Mucosa of stomach (tissue), 1 donor: ENCODE results near the gene MILR1.
A peak's percentile ranks its signal among the peaks of the same experiment; 100 is the strongest.

Experiments
- H3K27me3 ChIP-seq: one replicate; pipeline ENCODE4 v1.7.0; 2013; ENCODE audit warnings: mild to moderate bottlenecking, low read length; ENCODE audit not compliant: control insufficient read depth, insufficient read depth
- H3K36me3 ChIP-seq: one replicate; pipeline ENCODE4 v1.7.0; 2013; ENCODE audit warnings: low read length; ENCODE audit not compliant: control insufficient read depth, insufficient read depth
- H3K4me1 ChIP-seq: one replicate; pipeline ENCODE4 v1.7.0; 2013; ENCODE audit warnings: mild to moderate bottlenecking, low read length; ENCODE audit not compliant: control insufficient read depth, insufficient read depth
- H3K4me3 ChIP-seq: one replicate; pipeline ENCODE4 v1.7.0; 2013; ENCODE audit warnings: low read length
- H3K9ac ChIP-seq: one replicate; pipeline ENCODE4 v1.7.0; 2013; ENCODE audit warnings: mild to moderate bottlenecking, low read length, moderate library complexity
- H3K9me3 ChIP-seq: one replicate; pipeline ENCODE4 v1.7.0; 2013; ENCODE audit warnings: mild to moderate bottlenecking, low read length, moderate library complexity; ENCODE audit not compliant: control insufficient read depth
- donor health status: Pancreatic carcinoma.

Gene MILR1

GRCh38 chr17:64500862-64501765 is 52.2 kb downstream of the MILR1 start:
- H3K27me3 ChIP-seq = no peaks in the 10 kb centered on the region
- no peaks in the 10 kb centered on the region for H3K9me3 ChIP-seq
- H3K4me1 ChIP-seq = peaks cover 19% of the 10 kb centered on the region
- no peak overlapping the region for H3K4me3 ChIP-seq
- no peak overlapping the region for H3K9ac ChIP-seq
- H3K36me3 ChIP-seq = peaks cover 31% of the 10 kb centered on the region

DNA sequence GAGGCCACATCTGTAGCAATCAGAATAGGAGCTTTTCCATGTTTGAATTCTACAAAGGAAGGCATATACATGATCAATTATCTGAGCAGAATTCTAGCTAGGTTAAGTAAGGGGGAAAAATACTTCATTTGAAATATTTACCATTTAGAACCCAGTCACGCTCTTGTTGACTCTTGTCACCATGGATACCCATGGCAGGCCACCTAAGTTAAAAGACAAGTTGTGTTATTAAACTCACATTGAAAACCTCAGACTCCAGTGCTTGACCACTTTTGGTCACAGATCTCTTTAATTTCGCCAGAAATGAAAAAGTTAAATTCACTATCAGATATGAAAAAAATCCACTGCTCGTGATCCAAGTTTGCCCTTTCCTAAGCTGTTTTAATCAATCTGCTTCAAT is 53.1 kb downstream of the MILR1 start:
- H3K36me3 ChIP-seq = peaks cover 31% of the 10 kb centered on the region
- H3K4me3 ChIP-seq = no peak overlapping the region
- no peaks in the 10 kb centered on the region for H3K9me3 ChIP-seq
- no peak overlapping the region for H3K9ac ChIP-seq
- H3K4me1 ChIP-seq = peaks cover 18% of the 10 kb centered on the region
- H3K27me3 ChIP-seq = no peaks in the 10 kb centered on the region

GRCh38 chr17:64502809-64503208 is 53.9 kb downstream of the MILR1 start:
- Histone ChIP-seq H3K9me3 (no peaks in the 10 kb centered on the region), H3K4me1 (peaks cover 12% of the 10 kb centered on the region), H3K36me3 (peaks cover 31% of the 10 kb centered on the region), H3K27me3 (no peaks in the 10 kb centered on the region), H3K4me3 (no peak overlapping the region), H3K9ac (no peak overlapping the region)

DNA sequence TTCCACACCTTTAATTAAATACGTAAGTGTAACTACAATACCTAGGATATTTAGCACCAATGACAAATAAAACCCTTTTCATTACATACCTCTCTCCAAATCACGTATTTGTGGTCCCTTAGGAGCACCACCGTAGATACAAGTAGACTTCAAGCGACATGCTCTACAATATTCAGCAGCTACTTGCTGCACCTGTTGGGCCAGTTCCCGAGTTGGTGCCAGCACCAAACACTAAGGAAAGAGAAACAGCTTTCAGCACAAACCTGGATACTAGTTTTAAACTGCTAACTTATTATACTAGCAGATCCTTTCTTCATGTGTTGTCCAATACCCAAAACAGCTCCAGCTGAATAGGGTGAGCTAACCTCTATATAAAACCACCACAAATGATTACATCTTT is 54.4 kb downstream of the MILR1 start:
- Histone ChIP-seq H3K36me3 (peaks cover 31% of the 10 kb centered on the region), H3K9me3 (no peaks in the 10 kb centered on the region), H3K27me3 (no peaks in the 10 kb centered on the region), H3K4me1 (peaks cover 10% of the 10 kb centered on the region), H3K4me3 (no peak overlapping the region), H3K9ac (no peak overlapping the region)

- peaks cover 31% of the 10 kb centered on the region for H3K36me3 ChIP-seq
- peaks cover 10% of the 10 kb centered on the region for H3K4me1 ChIP-seq
Observed at GRCh38 chr17:64503821-64504768, 55.2 kb downstream of the MILR1 start.

DNA sequence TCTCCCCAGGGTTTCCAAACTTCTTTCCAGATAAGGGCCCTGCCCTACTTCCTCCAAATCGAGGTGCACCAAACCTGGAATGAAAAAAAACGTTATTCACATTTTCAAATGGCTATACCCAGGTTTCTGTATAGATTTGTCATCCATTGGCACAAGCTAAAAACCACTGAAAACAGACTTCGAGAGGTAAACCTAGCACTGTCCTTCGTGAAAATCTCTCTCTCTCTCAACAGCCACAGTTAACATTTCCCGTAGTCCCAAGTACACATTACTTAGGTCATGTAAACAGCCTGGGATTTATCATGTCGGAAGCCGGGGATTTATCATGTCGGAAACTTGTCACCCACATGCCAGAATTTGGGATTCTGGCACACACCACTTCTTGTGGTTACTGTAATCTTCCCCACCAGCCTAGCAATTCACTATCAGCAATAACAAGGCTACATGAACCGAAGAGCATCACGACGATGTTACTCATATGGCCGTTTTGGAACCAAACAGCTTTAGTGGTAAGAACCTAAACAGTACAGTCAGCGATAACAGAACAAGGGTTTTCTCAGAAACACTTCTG is 55.9 kb downstream of the MILR1 start:
- H3K9ac ChIP-seq = peak overlapping the region; percentile 100
- H3K4me3 ChIP-seq = peak overlapping the region; percentile 52
- peaks cover 10% of the 10 kb centered on the region for H3K4me1 ChIP-seq
- no peaks in the 10 kb centered on the region for H3K27me3 ChIP-seq
- peaks cover 30% of the 10 kb centered on the region for H3K36me3 ChIP-seq
- no peaks in the 10 kb centered on the region for H3K9me3 ChIP-seq

More at GRCh38 chr17:64503821-64504768, 55.2 kb downstream of the MILR1 start:
- Histone ChIP-seq H3K9me3 (no peaks in the 10 kb centered on the region), H3K4me3 (peak overlapping the region; percentile 52), H3K27me3 (no peaks in the 10 kb centered on the region), H3K9ac (peak overlapping the region; percentile 100)

GRCh38 chr17:64505340-64506200 is 56.7 kb downstream of the MILR1 start:
- Histone ChIP-seq H3K9ac (peak overlapping the region; percentile 100), H3K27me3 (no peaks in the 10 kb centered on the region), H3K4me1 (peaks cover 10% of the 10 kb centered on the region), H3K4me3 (peak overlapping the region; percentile 90), H3K36me3 (peaks cover 23% of the 10 kb centered on the region), H3K9me3 (no peaks in the 10 kb centered on the region)

DNA sequence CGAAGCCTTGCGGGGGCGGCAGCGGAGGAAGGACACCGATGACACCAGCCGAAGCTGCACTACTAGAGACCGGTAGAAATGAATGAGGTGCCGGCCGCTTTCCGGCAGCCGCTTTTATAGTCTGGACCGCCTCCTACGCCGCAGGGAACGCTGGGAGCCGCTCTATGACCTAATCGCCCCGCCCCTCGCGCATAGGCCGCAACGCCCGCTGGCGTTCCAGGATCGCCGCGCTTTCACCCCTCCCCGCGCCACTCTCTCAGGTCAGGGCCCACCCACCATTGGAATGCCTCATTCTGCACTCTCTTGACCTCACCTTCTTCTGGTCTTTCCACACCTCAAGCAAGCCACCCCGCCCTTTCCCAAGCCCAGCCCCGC is 57.3 kb downstream of the MILR1 start, which contains the start of gene DDX5:
Gene DDX5, minus strand, starts transcription at position 89 of the 375 bp plus-strand sequence. CDS start 170 bp downstream, outside the sequence.
- Histone ChIP-seq H3K4me1 (peaks cover 10% of the 10 kb centered on the region), H3K4me3 (peak within 1 kb of the TSS; percentile 90), H3K9ac (peak within 1 kb of the TSS; percentile 100), H3K36me3 (peaks cover 18% of the 10 kb centered on the region), H3K27me3 (no peaks in the 10 kb centered on the region), H3K9me3 (no peaks in the 10 kb centered on the region)

- peak within 1 kb of the TSS; percentile 90 for H3K4me3 ChIP-seq
- no peaks in the 10 kb centered on the region for H3K9me3 ChIP-seq
- peaks cover 12% of the 10 kb centered on the region for H3K36me3 ChIP-seq
- peaks cover 10% of the 10 kb centered on the region for H3K4me1 ChIP-seq
- H3K9ac ChIP-seq = peak within 1 kb of the TSS; percentile 100
- H3K27me3 ChIP-seq = no peaks in the 10 kb centered on the region
Observed at GRCh38 chr17:64506576-64507412, 57.9 kb downstream of the MILR1 start, which contains the start of gene CEP95. Gene CEP95 (plus strand): TSS chr17:64506977. CDS start chr17:64507098, 121 bp downstream.

- Histone ChIP-seq H3K4me3 (peak overlapping the region; percentile 71), H3K9ac (peak overlapping the region; percentile 100), H3K4me1 (peaks cover 10% of the 10 kb centered on the region), H3K27me3 (no peaks in the 10 kb centered on the region), H3K9me3 (no peaks in the 10 kb centered on the region), H3K36me3 (peaks cover 6% of the 10 kb centered on the region)
Observed at GRCh38 chr17:64507413-64507782, 58.5 kb downstream of the MILR1 start.
